ENCODE data around the gene PCED1B. TPM values are rescaled to one million over a fixed set of nuclear protein-coding genes. Genes with fewer than 3 reads are reported as not detected.
"Not testable (repeated sequence)": the region's sequence is repeated elsewhere in the genome, so short reads cannot be mapped to it uniquely, and the experiment has no call there.

The PCED1B gene
- total RNA-seq (2014; rRNA removed; shearing (Covaris generic)), result 0.24 and 0.50 TPM in 2 replicates
- polyA plus RNA-seq (2015; cell fraction: cytosol; rRNA removed), result 3.2 and 3.7 TPM in 2 replicates
- polyA plus RNA-seq (2015; cell fraction: nucleus; rRNA removed), result 5.3 and 7.8 TPM in 2 replicates

GRCh38 chr12:47079468-47079980 lies at the start of gene PCED1B, which contains the start of gene AMIGO2:
PCED1B (plus strand) TSS chr12:47079621; CDS start chr12:47235064, 155,443 bp downstream.
AMIGO2 (minus strand) TSS chr12:47079959; CDS start chr12:47079002, 957 bp downstream.
- peak; percentile 70 for DNase-seq (ENCODE audit: low read depth)

GRCh38 chr12:47029903-47030302 lies 49.5 kb upstream of the PCED1B start:
- DNase-seq (ENCODE audit: low read depth), result no peak

DNA sequence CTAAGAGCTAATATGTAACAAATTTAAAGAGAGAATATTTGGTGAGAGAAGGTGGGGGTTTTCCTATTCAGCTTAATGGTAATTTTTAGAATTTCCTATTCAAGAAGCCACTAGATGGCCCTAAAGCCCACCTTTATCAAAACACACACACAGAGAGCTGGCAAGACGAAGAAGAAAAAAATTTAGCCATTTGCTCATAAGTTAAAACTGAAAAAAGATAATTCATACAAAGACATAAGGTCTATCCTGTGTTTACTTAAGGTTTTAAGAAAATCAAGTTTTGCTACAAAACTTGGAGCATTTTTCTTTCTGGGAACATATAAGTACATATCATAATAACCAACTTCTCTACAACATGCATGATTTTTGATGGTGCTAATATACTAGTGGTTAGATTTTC lies 46.8 kb upstream of the PCED1B start:
- DNase-seq (ENCODE audit: low read depth), result peak; percentile 66

DNA sequence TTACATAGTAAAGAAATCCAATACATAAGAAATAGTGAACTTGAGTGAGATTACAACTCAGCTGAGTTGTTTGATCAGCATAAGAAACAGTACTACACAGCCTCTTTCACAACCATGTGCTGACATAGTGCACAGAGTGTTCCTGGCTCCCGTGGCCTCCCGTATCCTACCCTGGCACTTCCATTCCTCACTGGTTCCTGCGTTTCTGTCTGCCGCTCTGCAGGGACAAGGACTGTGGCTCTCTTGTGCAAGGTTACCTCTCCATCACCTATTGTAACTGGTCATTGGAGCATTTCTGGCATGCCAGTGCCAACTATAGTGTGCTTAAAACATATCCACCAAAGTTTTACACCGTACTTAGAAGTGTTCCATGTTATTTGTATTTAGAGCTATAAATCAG lies 46.3 kb upstream of the PCED1B start:
- DNase-seq (ENCODE audit: low read depth), result no peak

DNA sequence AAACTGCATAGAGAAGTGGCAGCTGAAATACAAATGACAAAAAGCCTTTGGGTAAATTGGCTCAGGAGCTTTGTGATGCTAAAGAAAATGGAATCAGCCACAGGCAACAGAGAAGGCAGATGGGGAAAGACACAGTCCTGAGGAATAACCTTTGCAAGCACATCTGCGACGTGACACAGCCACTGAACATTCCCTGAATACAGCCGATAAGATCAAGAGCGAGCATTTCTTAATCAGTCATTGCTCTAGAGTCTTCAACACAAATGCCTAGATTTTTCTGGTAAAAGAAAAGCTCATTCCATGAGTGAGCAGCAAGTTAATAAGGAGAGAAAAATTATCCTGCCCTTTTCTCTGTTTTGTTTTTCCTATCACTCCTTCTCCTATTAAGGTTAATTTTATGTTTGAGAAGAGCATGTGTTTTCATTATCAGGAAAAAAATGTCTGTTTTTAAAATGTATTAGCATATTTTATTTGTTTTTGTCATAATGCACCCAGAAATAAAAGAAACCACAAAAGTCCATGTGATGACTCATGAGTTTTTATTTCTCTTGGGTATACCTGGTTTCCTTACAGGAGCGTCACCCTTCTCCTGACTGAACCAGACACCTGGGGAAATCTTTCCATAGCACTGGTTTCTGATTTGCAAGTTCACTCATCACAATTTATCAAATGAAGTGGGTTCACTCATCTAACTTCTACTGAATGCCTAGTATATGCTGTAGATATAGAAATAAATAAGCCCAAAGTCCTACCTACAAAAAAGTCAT lies 45.4 kb upstream of the PCED1B start:
- DNase-seq (ENCODE audit: low read depth), result no peak

DNA sequence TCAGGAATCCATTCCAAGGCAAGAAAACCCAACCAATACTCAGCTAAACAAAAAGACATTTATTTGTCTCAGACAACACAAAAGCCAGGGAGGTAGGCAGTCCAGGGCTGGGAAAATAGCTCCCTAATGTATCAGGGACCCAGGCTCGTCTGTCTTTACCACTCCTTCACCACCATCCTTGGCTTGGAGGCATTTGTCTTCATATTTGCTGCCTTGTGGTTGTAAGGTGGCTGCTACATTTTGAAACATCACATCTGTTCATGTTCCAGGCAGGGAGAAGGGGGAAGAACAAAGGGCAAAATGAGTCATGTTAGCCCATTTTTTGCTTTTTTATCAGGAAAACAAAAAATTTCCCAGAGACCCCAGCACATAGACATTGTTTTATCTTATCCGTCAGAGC lies 44.8 kb upstream of the PCED1B start:
- DNase-seq (ENCODE audit: low read depth), result no peak

GRCh38 chr12:47035484-47035883 lies 43.9 kb upstream of the PCED1B start:
- no peak for DNase-seq (ENCODE audit: low read depth)

GRCh38 chr12:47038270-47038748 lies 41.1 kb upstream of the PCED1B start:
- no peak for DNase-seq (ENCODE audit: low read depth)

DNA sequence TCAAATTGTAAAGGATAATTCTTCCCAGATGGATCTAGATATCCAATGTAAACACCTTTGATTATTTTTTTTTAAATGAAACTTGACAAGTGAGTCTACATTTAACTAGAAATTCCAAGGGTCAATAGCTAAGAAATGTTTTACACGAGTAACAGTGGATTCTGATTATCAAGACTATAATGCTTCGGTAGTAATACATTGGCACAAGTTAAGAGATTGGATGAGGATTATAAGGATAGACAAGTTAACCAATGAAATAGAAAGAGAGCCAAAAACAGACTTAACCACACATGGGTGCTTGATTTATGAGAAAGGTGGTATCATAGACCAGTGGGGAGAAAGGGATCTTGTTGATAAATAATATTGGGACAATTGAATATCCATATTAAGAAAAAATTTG lies 40.3 kb upstream of the PCED1B start:
- no peak for DNase-seq (ENCODE audit: low read depth)

DNA sequence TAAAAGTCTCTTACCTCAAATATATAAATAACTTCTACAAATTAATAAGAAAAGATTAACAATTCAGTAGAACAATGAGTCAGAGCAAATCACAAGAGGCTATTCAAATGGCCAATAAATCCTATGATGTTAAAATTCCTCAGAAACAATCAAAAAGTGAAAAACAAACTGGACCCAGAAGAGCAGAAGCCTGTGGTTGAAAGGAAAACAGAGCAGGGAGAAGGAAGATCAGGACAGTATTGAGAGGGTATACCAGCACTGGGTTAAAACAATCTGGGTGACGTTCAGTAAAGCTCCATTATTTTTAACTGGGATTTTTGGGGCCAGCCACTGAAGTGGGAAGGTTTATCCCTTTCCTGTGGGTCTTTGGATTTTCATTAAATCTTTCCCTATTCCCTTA lies 39.7 kb upstream of the PCED1B start:
- DNase-seq (ENCODE audit: low read depth), result no peak

GRCh38 chr12:47041327-47041726 lies 38.1 kb upstream of the PCED1B start:
- no peak for DNase-seq (ENCODE audit: low read depth)

- no peak for DNase-seq (ENCODE audit: low read depth)
Observed at GRCh38 chr12:47048541-47048940, 30.9 kb upstream of the PCED1B start.

- DNase-seq (ENCODE audit: low read depth), result not testable (repeated sequence)
Observed at GRCh38 chr12:47051291-47051690, 28.1 kb upstream of the PCED1B start.

DNA sequence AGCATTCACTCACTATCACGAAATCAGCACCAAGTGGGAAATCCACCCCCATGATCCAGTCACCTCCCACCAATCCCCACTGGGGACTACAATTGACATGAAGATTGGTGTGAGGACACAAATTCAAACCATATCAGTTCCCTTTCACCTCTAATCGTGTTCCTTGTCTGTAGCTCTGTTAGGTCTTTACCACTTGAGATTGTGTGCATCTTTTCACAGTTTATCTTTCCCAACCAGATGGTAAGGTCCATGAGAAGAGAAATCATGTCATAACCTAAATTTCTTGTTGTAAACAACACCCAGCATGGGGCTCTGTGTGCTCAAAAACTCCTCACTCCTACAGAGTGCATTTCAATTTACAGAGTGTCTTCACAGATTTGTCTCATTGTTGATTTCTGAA lies 27.1 kb upstream of the PCED1B start:
- DNase-seq (ENCODE audit: low read depth), result no peak

DNA sequence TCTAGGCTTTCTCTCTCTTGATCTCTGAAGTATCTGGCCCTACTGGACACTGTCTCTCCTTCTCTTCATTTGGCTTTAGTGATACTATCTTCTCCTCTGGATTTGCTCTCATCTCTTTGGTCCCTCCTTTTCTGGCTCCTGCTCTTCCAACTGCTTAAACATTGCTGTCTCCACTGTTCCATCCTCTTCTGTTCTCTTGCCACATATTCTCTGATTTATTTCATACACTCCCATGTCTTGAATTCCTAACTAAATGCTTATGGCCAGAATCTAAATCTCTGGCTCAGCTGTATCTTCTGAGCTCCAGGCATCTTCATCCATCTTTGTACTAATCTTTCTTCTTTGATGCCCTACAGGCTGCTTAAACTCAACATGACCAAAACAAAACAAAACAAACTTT lies 25.5 kb upstream of the PCED1B start:
- DNase-seq (ENCODE audit: low read depth), result no peak

- DNase-seq (ENCODE audit: low read depth), result no peak
Observed at GRCh38 chr12:47054659-47055058, 24.8 kb upstream of the PCED1B start.

GRCh38 chr12:47055856-47056255 lies 23.6 kb upstream of the PCED1B start:
- DNase-seq (ENCODE audit: low read depth), result not testable (repeated sequence)

DNA sequence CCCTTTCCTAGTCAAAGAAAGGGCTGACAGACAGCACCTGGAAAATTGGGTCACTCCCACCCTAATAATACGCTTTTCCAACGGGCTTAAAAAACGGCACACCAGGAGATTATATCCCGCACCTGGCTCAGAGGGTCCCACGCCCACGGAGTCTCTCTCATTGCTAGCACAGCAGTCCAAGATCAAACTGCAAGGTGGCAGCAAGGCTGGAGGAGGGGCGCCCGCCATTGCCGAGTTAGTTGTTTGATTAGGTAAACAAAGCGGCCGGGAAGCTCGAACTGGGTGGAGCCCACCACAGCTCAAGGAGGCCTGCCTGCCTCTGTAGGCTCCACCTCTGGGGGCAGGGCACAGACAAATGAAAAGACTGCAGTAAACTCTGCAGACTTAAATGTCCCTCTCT lies 22.5 kb upstream of the PCED1B start:
- not testable (repeated sequence) for DNase-seq (ENCODE audit: low read depth)

- DNase-seq (ENCODE audit: low read depth), result not testable (repeated sequence)
Observed at GRCh38 chr12:47058640-47059039, 20.8 kb upstream of the PCED1B start.

GRCh38 chr12:47065546-47065945 lies 13.9 kb upstream of the PCED1B start:
- DNase-seq (ENCODE audit: low read depth), result no peak

DNA sequence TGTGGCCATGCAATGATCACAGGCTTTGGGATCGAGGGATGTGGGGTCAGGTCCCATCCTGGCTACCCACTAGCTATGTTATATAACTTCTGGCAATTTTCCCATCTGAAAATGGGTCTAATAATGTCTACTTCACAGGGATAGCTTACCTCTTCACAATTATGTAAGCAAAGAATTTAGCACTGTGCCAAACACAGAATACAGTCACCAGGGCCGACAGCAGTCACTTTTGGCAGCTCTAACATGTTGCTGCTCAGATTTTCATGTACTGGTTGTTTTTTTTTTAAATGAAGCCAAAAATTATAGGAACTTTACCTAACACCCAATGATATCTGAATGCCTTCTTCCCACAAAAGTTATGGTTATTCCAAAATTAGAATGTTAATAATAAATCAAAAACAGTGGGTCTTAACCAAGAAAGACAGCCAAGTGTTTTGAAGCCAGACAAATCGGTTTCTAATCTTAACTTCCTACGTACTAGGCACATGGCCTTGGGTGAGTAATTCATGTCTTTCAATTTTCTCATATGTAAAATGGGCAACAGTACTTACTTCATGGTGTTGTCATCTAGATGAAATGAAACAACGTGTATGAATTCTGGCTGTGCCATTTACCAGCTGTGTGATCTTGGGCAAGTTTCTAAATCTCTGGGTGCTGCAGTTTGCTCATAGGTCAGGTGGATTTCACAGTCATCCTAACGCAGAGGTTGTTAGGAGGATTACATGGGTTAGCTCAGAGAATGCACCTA lies 13.0 kb upstream of the PCED1B start:
- DNase-seq (ENCODE audit: low read depth), result no peak

DNA sequence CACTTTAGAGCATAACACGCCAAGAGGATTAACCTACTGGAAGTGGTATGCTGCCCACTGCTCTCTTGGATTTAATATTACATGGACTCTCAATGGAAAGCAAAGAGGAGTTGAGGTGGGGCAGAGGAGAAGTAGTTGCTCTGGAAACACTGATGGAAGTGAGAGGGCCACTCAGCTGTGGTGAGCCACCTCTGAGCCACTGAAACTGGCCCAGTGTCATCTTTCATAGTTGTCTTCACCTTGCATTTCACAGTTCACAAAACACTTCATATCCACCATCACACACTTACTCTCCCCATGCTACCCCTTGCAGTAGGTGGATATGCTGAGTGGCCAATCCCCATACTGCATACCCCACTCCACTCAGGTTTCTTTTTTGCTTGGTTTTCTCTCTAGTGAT lies 12.2 kb upstream of the PCED1B start:
- no peak for DNase-seq (ENCODE audit: low read depth)

Measured in HT1080 (cell line).